GM19324 (cell line): ENCODE data around the gene CSNK1A1L.

Experiments used
- ATAC-seq: cut with Tn5 transposase; IDR thresholded peaks from one replicate; pipeline ENCODE4 v1.9.1; 2021; ENCODE audit warnings: mild to moderate bottlenecking, moderate library complexity; ENCODE audit not compliant: unreplicated experiment, low FRiP score

CSNK1A1L gene

GRCh38 chr13:37107868-37108267, 2.4 kb upstream of the CSNK1A1L start:
- ATAC-seq = no peak

- ATAC-seq = no peak
Measured at GRCh38 chr13:37107456-37107855, 2.0 kb upstream of the CSNK1A1L start.

GRCh38 chr13:37106642-37107041, 1.2 kb upstream of the CSNK1A1L start:
- no peak for ATAC-seq

- no peak for ATAC-seq
Measured at GRCh38 chr13:37102896-37103295, 2.6 kb downstream of the CSNK1A1L start.

GRCh38 chr13:37101201-37101600, 4.3 kb downstream of the CSNK1A1L start:
- no peak for ATAC-seq

GRCh38 chr13:37100731-37101130, 4.7 kb downstream of the CSNK1A1L start:
- ATAC-seq = no peak

GRCh38 chr13:37097076-37097475, 8.4 kb downstream of the CSNK1A1L start:
- ATAC-seq = no peak

GRCh38 chr13:37094840-37095239, 10.6 kb downstream of the CSNK1A1L start:
- ATAC-seq = no peak

- no peak for ATAC-seq
Measured at GRCh38 chr13:37094099-37094498, 11.4 kb downstream of the CSNK1A1L start.

GRCh38 chr13:37091835-37092234, 13.6 kb downstream of the CSNK1A1L start:
- no peak for ATAC-seq

- no peak for ATAC-seq
Measured at GRCh38 chr13:37090912-37091311, 14.6 kb downstream of the CSNK1A1L start.

- no peak for ATAC-seq
Measured at GRCh38 chr13:37089495-37089894, 16.0 kb downstream of the CSNK1A1L start.

- ATAC-seq = no peak
Measured at GRCh38 chr13:37087486-37087885, 18.0 kb downstream of the CSNK1A1L start.

- no peak for ATAC-seq
Measured at GRCh38 chr13:37085606-37086005, 19.9 kb downstream of the CSNK1A1L start.

GRCh38 chr13:37076818-37077217, 28.6 kb downstream of the CSNK1A1L start:
- ATAC-seq = no peak

GRCh38 chr13:37075164-37075563, 30.3 kb downstream of the CSNK1A1L start:
- ATAC-seq = no peak

GRCh38 chr13:37074703-37075102, 30.8 kb downstream of the CSNK1A1L start:
- no peak for ATAC-seq

GRCh38 chr13:37072024-37072423, 33.4 kb downstream of the CSNK1A1L start:
- ATAC-seq = no peak

- no peak for ATAC-seq
Measured at GRCh38 chr13:37070956-37071355, 34.5 kb downstream of the CSNK1A1L start.

GRCh38 chr13:37070145-37070695, 35.2 kb downstream of the CSNK1A1L start:
- no peak for ATAC-seq

- ATAC-seq = no peak
Measured at GRCh38 chr13:37069597-37070103, 35.8 kb downstream of the CSNK1A1L start.

GRCh38 chr13:37068962-37069361, 36.5 kb downstream of the CSNK1A1L start:
- no peak for ATAC-seq

GRCh38 chr13:37067874-37068273, 37.6 kb downstream of the CSNK1A1L start:
- peak; percentile 58 for ATAC-seq
